Left forelimb (tissue), 1 donor: Measurements from ENCODE around the gene SCN10A.

ENCODE experiments used
- DNase-seq: peaks from one replicate; pipeline ENCODE4 v3.0.0-alpha.2; 2018; ENCODE audit warnings: low spot score

The SCN10A gene

DNA sequence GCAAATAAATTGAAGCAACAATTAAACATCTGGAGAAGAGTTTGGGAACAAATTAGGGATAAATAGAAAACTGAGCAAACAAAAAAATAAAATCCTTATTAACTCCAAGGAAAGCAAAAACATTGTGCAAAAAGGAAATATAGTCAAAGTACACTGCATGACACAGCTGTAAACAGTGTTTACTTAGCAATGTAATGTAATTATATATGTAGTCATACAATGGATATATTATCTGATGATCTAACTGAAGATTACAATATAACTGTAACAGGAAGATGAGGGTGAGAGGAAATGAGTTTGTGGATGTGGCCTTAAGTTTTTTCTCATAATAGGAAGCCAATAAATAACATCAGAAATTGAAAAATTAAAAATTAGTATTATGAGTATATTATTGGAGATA is 42.5 kb downstream of the SCN10A start:
- DNase-seq, result no peak

DNA sequence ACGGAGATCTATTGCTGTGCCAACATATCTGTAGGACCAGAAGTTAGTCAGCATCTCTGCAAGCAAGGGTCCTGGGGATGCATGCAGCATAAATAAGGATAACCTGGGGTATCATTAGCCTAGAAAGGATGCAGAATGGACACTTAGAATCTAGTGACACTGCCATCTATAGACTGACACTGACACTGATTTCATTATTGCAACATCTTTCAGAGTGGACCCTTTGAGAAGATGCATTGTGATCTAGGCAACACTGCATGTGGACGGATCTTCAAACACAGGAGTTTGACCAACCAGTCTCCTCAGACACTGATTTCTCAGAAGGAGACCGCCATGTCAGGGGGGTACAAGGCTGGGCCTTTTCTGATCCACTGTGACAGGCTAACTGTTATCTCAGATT is 52.4 kb downstream of the SCN10A start:
- no peak for DNase-seq

DNA sequence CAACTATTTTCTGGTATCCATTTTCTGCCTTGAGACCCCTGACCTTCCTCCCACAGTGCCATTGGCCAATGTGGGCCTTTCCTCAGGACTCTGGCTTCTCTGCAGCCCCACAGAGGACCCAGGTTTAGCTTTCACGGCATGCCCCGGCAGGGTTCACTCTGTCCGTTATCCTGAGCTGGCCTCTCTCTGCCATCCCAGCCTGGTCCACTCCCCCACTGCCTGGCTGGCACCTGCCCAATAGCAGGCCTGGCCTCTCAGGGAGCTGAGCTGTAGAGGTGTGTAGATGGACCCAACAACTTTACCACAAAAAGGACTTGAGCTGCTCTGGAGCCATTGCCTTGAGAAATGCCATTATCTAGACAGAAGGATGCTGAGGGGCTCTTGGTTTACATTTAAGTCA is 57.5 kb downstream of the SCN10A start:
- DNase-seq, result no peak

DNA sequence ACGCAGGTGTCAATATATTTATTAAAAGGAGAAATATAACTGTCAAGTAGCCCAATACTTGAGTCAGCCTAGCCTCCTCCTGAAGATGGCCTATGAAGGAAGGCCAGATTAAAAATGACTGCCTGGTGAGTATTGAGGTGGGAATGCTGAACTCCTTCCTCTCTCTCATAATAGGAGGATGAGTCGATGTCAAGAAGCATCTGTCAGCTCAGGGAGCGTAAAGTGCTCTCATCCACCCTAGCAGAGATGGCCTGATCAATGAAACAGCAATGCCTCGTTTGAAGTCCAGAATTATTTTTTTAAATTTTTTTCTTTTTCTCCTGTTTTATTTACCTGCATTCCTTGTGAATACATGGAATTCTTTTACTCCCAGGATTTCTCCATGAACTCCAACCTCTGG is 58.3 kb downstream of the SCN10A start:
- DNase-seq, result no peak

DNA sequence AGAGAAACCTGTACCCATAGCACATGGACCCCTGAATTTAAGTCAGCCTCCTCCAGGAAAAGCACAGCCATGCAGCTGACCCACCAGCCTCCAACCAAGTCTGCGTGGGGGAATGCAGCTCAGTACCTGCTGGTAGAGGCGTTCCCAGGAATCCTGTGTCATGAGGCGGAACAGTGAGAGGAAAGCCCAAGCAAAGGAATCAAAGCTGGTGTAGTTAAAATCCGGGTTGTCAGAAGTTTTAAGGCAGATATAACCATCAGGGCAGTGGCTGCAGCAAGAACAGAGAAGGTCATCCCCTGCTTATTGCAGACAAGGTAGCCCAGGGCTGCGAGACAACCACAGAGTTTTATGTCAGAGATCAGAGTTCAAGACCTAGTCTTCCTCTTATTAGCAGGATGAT is 59.1 kb downstream of the SCN10A start:
- DNase-seq, result no peak

DNA sequence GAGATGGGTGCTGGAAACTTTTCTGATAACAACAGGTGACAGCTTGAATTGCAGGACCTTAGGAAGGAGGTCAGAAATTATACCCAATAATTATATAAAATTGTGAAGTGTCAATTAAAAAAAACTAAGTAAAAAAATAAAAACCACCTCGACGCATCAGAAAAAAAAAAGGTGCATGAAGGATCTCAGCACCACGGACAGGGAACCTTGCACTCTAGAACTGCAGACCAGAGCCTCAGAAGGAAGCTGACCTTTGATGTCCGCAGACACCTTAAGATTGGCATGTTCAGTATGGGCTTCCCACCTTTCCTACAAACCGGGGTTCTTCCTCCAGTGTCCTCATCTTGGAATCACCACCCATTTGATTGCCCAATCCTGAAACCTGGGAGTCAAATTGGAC is 60.9 kb downstream of the SCN10A start:
- DNase-seq, result no peak

DNA sequence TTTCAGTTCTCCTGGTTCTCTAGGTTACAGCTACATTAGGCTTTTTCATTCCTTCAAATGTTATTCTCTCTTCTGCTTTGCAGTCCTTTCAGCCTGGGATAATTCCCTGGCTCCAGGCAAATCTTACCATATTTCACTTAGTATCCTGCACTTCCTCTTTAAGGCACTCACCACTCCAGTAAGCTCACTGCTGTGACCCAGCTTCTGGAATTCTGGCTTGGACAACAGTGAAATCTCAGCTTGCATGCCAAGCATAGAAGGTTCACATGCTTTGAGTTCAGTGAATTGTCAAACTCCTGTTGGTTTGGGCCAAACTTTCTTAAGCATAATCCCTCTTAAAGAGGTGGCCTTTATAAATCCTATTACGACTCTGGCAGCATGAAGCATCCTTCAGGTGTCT is 69.4 kb downstream of the SCN10A start:
- DNase-seq, result no peak

DNA sequence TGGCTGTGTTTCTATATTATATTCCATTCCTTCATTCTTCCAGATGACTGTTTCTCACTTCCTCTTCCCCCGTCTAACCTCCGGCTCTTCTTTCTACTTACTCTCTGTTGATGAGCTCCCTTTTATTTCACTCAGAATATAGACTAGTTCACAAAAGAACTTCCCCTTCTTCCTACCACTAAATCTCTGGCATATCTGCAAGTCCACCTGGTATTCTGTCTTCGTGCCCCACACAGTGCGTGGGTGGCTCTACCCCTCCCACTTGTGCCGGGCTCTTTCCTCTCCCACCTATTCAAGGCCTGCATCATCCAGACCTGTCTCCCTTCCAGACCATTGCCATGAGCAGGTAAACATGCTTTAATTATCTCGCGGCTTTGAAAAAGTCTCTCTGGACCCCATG is 73.0 kb downstream of the SCN10A start:
- DNase-seq, result no peak

DNA sequence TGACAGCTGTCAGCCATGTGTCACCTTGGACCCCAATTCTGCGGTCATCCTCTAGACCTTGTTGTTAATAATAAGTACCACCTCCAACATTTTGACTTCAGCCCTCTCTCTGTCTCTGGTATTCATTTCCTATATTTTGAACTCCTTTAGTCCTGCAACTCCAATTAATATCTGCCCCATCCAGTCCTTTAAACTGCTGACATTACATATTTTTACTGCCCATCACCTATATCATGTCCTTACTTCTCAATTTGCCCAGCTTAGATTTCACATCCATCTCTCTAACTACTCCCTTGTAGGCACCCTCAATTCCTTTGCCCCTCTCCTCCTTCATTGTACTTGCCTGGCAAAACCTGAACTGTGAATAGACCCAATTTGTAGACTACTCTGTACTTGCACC is 73.5 kb downstream of the SCN10A start:
- no peak for DNase-seq

DNA sequence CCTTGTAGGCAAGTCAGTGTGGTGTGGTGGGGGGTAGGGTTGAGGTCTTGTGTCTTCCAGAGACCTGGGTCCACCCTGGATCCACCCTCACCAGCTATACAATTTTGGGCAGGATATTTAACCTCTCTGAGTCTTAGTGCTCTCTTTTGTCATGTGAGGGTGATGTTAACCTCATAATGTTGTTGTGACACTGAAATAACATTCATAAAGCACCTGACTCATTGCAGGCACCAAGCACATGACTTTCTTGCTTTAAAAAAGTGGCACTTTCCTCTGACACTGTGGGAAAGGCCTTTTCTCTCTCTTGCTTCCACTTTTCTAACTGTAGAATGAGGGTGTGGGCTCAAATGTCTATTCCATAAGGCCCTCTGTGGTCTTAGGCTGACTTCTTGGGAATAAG is 75.5 kb downstream of the SCN10A start:
- DNase-seq, result no peak

DNA sequence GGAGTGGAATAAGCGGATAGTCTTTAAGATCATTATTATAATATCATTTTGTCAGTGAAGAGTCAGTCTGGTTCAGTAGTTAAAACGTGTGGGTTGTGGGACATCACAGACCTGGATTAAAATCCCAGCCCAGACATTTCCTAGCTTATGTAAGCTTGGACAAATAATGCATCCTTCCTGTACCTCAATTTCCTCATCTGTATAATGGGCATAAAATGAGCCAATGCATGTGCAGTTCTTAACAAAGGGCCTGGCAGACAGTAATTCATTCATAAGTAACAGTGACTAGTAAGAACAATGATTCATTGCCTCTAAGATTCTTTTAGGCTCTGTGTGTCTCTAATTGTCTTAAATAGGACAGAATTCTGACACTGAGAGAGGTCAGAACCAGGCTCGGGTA is 76.1 kb downstream of the SCN10A start:
- DNase-seq, result no peak

DNA sequence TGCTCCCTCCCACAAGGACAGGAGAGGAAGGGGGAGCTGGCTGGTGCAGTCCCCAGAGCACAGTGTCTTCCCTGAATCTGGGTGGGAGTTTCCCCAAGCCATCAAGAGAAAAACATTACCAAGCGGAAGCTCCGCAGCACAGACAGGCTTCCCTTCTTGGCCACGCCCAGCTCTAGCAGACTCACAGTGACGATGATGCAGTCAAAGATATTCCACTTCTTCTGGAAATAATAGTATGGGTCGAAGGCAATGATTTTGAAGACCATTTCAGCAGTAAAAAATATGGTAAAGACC is 76.7 kb downstream of the SCN10A start:
- DNase-seq, result no peak

DNA sequence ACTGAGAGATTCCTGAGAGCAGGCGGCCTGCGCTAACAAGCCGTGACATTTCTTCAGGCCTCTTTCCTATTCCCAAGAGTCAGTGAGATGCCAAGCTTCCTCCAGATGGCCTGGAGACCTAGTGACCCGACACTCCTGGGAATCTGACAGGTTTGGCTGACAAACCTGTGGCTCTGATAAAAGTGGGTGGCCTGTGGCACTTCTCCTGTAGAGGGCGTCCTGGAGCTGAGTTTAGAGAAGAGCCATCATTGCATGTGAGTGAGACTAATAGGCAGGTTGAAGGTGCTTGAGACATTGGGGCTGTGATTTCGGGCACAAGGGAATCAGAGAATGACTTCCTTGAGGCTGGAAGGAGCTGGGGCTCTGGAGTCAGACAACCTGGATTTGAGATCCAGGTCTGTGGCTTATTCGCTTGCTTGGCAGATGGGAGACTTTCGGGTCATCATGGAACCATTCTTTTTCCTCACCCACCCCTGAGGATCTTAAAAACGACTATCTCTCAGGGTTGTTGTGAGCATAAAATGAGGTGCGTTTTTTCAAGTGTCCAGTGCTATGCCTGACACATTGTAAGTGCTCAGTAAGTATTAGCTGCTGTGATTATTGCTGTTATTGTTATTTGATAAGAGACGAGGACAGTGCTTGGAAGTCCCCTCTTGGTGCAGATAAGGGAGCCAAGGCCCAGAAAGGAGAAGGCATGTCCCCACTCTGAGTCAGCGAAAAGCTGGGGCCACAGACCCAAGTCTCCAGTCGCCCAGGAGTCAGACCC is 77.2 kb downstream of the SCN10A start:
- DNase-seq, result no peak

DNA sequence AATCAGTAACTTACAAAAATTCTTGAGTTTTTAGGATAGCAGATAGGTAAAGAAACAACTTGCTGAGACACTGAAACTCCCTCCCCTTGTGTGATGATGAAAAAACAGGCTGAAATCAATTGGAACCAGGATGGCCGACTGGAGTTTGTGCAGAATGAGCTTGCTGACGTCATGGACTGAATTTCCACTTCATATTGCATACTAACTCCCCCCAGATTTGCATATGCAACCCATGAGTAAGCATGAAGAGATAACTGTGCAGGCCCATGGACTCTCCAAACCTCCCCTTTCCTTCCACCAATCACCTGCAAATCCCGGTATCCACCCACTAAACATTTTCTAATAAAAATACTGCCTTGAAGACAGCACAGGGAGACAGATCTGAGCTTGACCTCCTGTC is 84.5 kb downstream of the SCN10A start:
- DNase-seq, result no peak

DNA sequence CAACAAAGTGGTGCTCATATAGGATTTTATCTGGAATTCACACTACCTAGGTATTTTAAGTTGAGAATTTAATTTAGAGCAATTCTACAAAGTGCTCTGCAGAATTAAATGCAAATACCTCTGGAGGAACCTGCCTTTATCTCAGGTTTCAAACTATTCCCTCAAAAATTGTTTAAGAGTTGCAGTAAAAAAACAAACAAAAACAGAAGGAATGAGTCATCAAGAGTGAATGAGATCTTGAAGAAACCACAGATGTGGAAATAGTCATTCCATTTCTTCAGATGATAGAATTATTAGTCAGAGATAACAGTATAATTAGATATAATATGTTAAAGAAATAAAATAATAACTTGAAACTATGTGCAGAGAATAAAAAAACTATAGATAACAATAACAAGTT is 85.7 kb downstream of the SCN10A start:
- no peak for DNase-seq

DNA sequence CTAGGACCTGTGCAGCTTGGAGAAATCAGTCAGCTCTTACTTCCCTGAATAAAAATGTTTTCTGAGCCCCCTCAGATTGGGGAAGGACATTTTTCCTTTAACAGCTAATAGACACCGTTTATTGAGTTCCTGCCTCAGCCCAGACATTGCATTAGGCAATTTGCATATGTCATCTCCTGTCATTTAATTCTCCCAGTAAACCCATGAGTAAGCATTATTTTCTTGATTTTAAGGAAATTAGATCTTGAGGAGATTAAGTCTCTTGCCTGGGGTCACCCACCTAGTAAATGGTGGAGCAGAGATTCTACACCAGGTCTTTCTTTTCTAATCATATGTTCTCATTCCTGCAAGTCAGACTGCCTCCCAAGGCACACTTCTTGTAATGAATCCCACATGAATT is 88.0 kb downstream of the SCN10A start:
- DNase-seq, result no peak

DNA sequence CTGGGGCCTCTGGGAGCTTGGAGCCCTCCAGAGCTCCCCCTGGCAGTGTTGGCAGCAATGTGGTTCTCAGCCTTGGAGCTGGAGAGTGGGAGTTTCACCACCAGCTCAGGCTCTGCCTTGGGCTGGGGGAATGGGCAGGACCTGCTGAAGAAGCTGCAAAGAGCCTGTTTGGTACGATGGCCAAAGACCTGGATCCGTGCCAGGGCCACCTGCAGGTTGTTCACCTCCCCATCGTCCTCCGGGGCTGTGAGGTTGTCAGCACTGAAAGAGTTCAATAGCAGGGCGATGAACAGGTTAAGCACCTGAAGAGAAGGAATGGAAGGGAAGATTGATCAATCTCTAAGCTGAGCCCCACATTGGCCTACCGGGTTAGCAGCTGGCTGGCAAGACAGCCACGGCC is 89.3 kb downstream of the SCN10A start:
- DNase-seq, result no peak

DNA sequence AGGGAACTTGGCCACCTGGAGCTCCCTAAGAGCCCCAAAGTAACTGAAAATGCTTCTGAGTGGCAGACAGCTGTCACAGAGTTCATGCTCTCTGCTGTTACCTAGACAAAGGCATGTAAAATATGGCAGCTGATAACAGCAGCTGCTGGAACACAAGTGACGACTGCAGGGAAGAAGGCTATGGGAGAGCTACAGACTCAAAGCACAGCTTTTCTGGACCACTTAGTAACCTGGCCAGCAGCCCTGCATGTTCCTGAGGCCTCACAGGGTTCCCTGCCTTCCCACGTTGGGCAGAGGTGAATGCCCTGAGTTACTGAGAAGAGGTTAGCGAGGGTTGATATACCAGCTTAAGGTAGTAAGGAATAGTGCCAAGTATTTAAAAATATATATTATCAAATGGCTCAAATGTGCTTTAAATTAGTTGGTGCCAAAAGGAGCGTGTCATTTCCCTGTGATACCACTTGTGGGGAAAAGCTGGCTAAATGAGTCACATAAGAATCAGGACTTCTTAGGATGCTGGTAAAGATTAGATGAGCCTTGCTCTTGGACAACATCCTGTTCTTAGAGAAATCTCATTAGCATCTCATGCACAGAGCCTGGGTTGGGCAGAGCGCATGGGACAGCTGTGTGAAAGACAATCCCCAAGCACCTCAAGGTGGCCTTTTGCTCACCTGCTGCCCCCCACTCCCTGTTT is 90.1 kb downstream of the SCN10A start:
- no peak for DNase-seq

DNA sequence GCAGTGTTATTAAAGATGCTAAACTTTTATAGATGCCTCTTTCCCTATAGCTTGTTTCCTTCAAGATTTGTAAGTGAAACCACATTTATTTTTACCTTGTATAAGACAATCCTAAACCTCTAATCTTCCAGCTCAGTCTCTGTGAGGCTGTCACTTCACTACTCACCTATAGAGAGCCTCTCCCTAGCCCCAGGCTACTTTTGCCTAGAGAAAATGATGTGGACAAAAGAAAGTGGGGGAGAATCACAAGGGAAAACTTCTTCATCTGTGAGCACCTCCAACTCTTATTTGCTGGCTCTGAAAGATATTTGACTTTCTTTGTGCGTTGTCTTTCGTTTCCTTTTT is 91.7 kb downstream of the SCN10A start:
- no peak for DNase-seq

DNA sequence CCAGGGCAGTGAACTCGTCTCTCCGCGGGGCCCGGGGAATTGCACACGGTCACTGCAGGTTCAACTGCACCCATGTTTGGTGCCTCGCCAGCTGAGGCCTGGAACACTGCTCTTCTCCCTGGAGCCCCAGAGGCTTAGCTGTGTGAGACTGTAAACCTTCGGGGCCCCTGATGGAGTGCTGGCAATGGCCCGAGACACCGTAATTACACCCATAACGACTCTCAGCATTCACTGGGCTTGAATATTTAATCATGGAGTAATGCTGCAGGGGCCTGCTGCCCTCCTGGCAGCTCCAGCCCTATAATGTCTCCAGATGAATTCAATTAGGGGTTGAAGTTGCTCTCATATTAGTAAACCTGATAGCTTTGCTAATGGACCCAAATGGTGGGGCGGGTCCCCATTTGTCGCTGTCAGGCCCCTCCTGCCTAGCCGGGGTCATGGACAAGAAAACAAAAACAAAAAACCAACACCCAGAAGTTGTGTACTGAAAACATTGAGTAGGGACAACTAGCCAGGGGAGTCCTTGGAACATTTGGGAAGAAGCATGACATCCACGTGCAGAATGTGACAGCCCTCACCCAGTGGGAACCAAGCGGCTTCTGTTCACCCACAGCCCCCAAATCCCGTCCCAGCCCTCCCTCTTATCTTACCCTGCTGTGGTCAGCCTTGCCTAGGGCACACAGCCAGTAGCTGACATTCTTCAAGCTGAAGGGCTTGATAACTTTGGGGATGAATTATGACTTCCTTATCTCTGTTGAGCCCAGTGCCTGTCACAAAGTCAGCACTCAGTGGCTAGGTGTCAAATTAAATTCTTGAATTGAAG is 92.2 kb downstream of the SCN10A start:
- no peak for DNase-seq

DNA sequence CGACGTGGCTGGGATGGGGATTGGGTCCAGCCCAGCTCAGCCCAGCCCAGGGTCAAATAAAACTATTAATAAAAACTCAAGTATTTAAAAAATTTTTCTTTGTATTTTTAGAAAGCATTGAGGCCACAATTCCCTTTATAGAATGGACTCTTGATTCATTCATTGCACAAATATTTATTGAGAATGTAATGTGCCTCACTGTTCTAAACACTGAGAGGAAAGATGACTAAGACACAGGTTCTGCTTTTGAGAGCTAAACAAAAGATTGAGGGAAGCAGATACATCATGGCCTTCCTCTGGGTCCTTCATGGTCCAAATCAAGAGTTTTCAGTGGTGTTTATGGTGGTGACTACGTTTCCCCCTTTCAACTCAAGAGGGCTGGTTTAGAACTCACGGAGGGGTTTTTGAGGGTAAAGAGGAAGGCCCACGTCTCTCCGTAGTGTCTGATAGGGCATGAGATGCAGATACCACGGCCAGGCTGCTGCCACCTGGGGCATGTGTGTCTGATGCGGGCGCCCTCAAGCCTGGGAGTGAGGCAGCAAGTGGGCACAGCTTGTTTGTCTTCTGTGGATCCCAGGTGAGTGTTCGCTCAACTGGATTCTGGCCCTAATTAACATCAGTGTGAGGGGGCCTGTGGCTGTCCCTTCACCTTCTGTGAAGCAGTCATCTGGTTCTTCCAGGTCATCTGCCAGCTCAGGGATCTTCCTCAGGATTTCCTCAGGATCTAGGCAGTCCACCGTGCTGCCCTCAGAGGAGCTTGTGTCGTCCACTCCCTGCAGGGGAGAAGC is 93.0 kb downstream of the SCN10A start:
- DNase-seq, result no peak

DNA sequence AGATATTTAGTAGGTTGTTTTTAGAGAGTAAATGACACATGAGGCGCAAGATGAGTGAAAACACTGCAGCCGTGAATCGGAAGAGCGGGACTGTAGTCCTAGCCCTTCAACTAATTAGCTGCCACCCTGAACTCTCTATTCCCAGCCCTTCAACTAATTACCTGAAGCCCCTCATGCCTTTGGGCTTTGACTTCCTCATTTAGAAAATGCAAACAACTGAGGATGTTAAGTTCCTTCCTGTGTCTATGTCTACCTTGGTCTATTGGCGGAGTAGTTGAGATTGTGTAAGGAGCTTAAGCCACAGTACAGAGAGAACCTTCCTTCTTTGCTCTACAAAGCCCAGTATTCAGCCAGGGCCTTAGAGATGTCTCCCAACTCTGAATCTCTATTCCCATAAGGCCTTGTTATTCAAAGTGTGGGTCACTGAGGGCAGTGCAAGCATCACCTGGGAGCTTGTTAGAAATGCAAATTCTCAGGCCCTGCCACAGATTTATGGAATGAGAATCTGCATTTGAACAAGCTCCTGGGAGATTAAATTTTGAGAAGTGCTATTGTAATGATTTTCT is 94.7 kb downstream of the SCN10A start:
- DNase-seq, result no peak
